Globus pallidus (tissue), 1 donor: Measurements from ENCODE around the gene ORAI3.

ENCODE experiments used
- DNase-seq: peaks from one replicate; pipeline ENCODE4 v3.0.0-alpha.2; 2015; ENCODE audit warnings: low spot score

Gene ORAI3

DNA sequence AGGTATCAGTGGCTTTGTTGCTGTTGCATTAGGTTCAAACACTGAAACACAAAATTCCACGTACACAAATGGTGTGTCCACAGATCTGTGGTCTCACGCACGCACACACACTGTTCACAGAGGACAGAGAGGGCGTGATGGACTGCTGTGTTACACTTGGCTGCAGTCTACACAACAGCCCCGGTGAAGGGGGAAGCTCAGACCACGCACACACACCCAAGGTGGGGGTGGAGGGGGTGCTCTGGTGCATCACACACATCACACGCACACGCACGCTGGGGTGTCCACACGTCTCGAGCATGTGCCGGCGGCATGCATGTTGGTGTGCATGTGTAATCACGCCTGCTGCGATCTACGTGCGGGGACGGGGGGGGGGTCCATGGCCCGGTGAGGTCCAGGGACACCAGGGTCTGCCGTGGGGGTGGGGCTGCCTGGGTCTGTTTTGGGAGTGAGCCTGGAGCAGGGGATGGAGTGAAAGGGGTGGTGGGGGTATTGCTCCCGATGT is 43.5 kb downstream of the ORAI3 start:
- no peak for DNase-seq

DNA sequence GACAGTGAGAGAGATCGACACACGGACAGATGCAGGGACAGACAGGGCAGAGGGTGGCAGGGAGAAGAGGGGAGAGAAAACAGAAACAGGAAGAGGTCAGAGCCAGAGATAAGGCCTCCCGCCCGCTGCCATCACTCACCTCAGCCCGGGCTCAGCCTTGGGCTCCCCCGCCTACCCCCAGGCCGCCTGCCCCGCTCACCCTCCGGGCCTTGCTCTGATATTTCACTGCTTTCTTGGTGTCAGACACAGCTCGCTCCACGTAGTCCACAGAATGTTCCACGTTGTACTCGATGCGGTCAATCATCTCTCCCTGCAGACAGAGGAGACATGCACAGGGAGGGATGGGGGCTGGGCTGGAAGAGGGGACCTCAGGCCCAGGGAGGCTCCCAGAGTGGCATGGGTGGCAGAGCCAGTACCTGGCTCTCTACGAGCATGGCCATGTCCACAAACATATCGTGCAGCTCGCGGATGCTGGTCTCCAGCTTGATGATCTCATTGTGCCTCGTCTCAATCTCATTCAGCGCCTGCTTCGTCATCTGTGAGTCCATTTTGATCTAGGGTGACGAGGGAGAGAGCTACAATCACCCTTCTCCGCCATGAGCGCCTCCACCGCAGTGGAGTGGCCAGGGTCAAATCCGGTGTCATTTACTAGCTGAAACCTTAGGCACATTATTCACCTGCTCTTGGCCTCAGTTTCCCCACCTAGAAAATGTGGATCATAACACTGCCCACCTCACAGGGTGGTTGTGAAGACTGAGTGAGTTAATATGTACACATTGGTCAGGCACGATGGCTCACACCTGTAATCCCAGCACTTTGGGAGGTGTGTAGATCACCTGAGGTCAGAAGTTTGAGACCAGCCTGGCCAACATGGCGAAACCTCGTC is 44.3 kb downstream of the ORAI3 start:
- no peak for DNase-seq

DNA sequence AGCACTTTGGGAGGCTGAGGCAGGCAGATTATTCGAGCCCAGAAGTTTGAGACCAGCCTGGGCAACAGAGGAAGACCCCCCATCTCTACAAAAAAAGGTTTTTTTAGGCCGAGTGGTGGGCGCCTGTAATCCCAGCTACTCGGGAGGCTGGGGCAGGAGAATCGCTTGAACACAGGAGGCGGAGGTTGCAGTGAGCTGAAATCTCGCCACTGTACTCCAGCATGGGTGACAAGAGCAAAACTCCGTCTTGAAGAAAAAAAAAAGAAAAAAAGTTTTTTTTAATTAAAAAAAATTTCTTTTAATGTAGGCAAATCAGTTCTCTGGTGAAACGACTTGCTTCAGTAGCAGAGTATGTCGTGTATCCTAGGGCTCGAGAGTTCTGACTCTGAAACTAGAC is 47.1 kb downstream of the ORAI3 start:
- DNase-seq, result no peak

DNA sequence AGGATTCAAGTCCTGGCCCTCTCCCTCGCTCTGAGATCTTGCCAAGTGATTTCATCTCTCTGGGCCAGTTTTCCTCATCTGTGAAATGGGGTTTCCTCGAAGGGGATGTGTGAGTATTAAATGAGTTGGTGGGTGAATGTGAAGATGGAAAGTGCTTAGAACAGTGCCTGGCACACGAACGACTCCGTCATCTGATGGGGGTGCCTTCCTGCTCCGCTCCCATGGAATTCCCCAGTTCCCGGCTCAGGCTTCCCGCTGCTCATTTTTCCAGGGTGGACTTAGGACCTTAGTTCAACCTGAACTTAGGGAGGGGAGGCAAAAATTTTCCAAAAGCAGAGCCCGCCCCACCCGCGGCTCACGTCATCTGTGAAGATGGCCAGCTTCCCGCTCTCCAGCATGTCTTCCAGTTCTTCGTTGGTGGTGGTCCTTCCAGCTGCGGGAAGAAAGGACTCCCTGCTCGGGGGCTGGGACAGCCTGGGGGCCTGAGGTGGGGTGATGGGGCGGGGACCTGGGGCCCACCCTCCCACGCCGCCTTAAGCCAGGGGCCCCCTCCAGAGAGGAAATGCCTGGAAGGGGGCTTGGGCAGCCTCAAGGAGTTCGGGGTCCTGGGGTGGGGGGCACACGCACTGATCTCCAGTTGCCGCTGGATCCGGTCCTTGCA is 47.6 kb downstream of the ORAI3 start:
- DNase-seq, result no peak

DNA sequence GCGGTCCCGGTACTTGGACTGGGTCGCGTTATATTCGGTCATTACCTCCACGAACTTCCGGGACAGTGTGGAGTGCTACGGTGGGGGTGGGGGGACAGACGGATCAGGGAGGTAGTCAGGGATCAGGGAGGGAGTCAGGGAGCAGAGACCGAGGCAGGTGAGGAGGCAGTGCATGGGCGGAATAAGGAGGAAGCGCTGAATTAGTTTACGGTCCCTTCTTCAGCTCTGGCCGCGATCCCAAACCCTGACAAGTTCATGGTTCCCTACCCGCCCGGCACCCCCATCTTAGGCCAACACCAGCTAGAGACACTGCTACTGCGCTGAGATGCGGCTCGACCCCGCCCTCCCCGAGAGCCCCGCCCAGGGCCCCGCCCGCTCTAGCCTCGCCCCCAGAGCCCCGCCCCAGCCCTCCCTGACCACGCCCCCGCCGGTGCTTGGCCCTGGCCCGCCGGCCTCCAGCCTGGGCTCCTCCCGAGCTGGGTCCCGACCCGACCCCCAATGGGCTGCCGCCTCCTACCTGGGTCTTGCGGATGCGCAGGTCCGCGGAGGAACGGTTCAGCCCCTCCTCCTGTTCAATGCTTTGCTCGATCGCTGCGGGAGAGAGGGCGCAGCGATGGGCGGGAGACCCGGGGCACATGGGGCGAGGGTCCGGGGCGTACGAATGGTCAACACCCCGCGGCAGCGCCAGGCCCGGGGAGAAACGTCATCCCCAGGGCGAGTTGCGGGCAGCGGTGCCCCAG is 48.3 kb downstream of the ORAI3 start:
- DNase-seq, result peak; percentile 44

DNA sequence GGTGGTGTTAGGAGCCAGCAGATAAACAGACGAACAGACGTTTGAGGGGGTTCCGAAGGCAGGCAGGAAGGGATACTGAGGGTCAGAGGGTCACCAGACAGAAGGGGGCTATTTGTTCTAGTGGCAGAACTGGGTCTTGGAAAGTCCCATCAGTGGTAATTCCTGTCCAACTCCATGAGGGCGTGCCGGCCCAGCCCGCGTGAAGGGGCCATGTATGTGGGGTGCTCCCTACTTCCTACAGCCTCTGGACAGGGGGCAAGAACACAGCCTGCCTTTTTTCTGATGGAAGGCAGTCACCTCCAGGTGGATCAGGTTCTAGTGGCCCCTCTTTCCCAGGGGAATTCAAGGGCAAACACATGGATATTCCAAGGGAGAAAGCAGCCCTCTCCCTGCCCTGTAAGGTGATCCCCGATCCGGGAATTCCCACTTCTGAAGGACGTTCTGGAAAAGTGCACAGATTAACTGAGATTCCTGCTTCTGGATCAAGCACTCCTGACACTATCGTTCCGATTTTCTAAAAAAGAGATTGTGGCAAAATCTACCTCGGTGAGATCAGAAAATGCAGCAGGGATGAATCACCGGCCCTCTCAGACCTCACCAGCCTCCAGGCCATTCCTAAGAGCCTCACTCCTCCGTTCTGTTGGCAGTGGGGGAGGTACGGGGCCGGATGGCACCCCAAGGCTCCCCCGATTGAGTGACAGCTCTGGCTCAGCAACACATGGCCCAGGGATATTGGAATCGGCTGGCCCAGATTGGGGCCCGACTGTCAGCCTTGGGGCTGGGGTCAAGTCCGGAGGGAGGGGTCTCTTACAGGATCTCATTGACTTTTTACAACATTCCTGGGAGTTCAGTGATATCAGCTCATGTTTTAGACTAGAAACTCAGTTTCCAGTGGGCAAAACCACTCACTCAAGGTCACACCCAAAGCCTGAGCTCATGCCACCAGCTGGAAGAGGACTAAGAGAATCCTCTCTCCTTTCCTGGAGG is 49.1 kb downstream of the ORAI3 start:
- DNase-seq, result no peak

DNA sequence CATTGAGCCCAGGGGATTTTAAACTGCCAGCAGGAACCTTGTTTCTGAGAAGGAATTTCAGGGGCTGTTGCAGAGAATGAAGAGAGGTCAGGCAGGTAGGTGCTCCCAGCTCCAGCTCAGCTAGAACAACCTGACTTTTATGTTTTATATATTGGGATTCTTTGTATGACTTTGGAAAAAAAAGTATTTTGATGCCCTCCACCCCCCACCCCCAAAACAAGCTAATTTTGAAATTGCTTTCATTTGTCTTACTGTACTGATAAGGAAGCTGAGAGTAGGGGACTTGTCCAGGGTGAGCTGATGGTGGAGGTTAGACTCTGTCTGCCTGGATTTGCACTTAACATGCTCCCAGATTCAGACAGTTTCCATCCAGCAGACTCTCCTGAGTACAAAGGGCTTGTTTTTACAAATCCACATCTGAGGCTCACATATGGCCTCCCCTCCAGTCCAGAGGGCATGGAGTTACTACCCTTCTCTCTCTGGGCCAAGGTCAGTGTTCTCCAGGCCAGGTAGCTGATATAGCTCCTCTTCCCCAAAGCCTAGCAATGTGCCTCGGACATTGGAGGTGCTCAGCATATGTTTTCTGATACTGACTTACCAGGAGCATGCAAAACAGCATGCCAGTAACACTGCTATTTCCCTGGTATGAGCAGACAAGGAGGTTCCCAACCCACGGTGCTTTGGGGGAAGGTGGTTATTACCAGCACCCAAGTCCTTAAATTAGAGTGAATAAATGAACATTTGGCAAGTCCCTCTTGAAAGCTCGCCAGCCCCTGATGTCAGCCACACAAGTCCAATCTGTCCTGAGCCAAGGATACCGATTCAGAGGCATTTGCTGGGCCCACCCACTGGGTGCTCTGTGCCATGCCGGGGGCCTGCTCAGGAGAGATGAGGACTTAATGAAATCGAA is 50.2 kb downstream of the ORAI3 start:
- no peak for DNase-seq

DNA sequence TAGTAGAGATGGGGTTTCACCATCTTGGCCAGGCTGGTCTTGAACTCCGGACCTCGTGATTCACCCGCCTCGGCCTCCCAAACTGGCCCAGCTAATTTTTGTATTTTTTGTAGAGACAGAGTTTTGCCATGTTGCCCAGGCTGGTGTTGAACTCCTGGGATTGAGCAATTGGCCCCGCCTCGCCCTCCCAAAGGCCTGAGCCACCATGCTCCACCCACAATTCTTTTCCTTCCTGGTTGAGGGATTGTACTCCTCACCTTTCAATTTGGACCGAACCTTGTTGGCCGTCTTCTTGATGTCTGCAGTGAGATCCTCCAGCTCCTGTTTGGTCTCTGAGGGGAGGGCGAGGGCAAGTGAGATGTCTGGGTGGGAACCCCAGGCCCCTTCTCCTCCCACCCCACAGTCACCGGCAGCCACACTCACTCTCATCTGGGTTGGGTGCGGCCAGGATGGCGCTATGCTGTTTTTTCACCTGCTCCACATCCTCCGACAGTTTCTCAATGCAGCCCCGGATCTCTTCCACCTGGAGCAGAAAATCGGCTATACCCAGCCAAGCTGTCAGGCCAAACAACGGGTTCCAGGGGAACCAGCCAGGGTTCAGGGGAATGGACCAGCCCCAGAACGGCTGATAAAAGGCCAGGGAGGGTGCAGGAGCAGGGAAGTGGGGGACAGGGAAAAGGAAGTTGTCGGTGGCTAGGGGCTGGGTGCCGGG is 52.0 kb downstream of the ORAI3 start:
- no peak for DNase-seq

DNA sequence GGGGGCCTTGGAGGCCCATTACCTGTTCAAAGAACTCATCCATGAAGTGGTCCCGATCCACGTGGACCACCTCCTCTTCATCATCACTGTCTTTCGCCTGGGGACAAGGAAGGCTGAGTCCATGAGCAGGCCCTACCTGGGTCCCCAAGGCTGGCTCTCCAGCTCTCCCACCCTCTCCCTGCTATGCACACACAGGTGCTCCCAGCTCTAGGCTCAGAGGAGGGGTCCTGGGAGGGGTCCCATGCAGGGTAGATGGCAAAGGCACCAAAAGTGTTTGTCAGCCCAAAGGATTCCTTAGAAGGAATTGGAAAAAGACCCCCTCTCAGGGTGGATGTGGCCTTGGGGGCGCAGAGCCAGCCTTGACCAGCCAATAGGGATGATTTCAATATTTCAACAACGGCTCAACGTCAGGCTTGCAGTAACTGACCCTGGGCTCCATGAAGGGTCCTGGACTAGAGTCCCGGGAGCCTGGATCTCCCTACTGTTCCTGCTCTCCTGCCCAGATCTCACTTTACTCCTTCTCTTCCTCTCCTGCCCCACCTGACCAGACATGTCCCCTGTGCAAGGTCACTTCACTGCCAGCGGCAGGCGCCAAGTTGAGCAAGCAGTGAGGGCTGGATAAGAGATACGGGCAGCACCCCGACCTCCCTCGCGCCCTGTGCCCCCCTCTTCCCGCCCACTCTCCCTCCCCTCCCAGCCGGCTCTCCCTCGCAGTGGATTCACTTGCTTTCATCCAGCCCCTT is 52.8 kb downstream of the ORAI3 start:
- no peak for DNase-seq

DNA sequence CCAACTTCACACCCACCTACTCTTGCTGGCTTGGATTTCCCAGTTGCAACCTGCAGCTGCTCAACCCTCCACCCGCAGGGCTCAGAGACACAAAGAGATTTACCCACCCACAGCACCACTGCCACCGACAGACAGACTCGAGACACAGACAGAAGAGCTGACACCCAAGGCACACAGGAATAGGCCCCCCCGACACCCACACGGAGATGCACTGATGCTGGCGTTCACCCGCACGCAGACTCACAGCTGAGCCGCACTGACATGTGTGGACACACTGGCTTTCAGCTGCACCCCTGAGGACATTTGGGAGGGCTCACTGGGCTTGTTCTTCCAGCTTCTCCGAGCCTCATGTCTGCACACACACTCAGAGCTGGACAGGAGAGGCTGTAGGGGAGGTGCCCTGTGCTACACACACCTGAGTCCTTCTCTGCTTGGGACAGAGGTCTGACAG is 53.4 kb downstream of the ORAI3 start:
- DNase-seq, result no peak

DNA sequence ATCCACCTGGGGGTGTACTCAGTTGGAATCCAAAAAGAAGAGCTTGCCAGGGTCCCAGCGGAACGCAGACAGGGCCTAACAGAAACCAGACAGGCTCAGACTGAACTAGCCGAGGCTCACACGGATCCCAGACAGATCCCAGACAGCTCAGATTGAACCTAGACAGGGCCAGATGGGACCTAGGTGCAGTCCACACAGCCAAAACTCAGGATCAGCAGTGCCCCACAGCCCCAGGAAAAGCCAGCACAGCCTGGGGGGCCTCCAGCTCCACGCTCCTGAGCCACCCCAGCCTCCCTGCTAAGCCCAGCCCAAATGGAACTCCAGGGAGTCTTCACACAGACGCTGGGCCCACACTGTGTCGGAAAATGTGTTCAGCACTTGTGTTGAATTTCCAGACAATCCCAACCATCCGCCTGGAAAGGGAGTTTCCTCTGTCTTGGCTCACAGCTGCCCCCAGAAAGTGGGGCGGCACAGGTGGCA is 54.0 kb downstream of the ORAI3 start:
- DNase-seq, result no peak

DNA sequence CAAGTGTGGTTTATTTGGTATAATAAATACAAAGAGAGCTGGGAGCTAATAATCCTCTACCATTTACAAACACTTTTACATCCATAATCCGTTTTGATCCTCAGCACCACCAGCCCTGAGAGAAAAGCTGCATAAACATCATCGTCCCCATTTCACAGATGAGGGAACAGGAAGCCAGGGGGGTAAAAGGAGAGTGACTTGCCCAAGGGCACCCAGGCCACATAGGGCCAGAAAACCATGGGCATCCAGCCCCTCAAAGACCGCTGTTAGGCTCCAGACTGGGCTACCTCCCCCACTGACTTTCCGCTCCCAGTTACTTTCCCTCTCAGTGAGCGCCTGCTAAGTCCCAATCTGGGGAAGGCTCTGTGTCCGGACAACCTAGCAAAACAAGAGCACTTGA is 54.9 kb downstream of the ORAI3 start:
- DNase-seq, result no peak
